ENCODE data around the gene LTA. TPM values are rescaled to one million over a fixed set of nuclear protein-coding genes. Genes with fewer than 3 reads are reported as not detected.

LTA gene
- total RNA-seq, 1 experiment from 2014 or later: not detected

DNA sequence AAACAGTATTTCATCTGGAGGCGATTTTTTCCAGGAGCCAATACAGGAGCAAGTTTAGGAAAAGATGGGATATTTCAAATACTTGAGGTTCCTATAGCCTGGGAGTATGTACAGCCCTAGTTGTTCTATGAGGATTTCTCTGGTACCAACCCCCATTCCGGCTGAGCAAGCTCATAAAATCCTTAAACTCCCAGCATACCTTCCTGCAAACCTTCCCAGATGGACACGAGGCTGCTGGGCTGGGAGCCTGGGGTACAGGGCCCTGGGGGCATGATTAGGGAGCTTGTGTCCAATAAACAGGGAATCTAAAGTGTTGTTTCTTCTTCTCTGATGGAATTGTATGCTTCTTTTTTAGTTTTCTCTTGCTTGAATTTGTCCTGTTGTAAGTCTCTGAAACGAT is 49.9 kb downstream of the LTA start:
- no peak overlapping the region for H2AFZ ChIP-seq (ENCODE audit: low read length)
- no peak overlapping the region for H4K8ac ChIP-seq (replicated peaks; ENCODE audit: insufficient read length, low read depth, low read length)
- no CpG with 5 or more reads among the region's 4 CpGs for whole genome bisulfite sequencing (ENCODE audit: extremely low coverage, insufficient read length, low lambda C conversion rate)
- H3K27ac ChIP-seq (ENCODE audit: insufficient read length, low read depth, low read length): no peak overlapping the region
- no peak overlapping the region for H2BK20ac ChIP-seq (ENCODE audit: low read depth, low read length, poor library complexity, severe bottlenecking)
- H3K36me3 Mint-ChIP-seq (ENCODE audit: insufficient read depth in 1 of 3, low read depth in 3 of 3): peaks cover 53 to 59% (median 59%) of the 10 kb centered on the region in 3 experiments
- peaks cover 4% of the 10 kb centered on the region for H3K79me1 ChIP-seq (ENCODE audit: insufficient read depth, low read depth, low read length, poor library complexity, severe bottlenecking)
- TF ChIP-seq, protein P1, sequence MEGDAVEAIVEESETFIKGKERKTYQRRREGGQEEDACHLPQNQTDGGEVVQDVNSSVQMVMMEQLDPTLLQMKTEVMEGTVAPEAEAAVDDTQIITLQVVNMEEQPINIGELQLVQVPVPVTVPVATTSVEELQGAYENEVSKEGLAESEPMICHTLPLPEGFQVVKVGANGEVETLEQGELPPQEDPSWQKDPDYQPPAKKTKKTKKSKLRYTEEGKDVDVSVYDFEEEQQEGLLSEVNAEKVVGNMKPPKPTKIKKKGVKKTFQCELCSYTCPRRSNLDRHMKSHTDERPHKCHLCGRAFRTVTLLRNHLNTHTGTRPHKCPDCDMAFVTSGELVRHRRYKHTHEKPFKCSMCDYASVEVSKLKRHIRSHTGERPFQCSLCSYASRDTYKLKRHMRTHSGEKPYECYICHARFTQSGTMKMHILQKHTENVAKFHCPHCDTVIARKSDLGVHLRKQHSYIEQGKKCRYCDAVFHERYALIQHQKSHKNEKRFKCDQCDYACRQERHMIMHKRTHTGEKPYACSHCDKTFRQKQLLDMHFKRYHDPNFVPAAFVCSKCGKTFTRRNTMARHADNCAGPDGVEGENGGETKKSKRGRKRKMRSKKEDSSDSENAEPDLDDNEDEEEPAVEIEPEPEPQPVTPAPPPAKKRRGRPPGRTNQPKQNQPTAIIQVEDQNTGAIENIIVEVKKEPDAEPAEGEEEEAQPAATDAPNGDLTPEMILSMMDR (conservative IDR thresholded peaks at IDR 0.05): no peak
- no peak for DNase-seq
- H3K27me3 ChIP-seq (ENCODE audit: insufficient read depth, low read length): no peaks in the 10 kb centered on the region
- H2BK12ac ChIP-seq (ENCODE audit: insufficient read length, low read depth, low read length): no peak overlapping the region
- H3K4me2 ChIP-seq (ENCODE audit: insufficient read depth, insufficient read length, low read length): peak overlapping the region; percentile 92
- H3K4me3 Mint-ChIP-seq: peak overlapping the region; percentile 93 to 98
- no peak overlapping the region for H4K5ac ChIP-seq (ENCODE audit: insufficient read length, low read depth, low read length)
- H3K23ac ChIP-seq (ENCODE audit: insufficient read length, low read depth, low read length): no peak overlapping the region
- H3T11ph ChIP-seq (ENCODE audit: low read length): no peak overlapping the region
- no peaks in the 10 kb centered on the region for H3K9me3 ChIP-seq (ENCODE audit: control insufficient read depth, low read depth, low read length)
- H2BK15ac ChIP-seq (ENCODE audit: low read depth, low read length): no peak overlapping the region
- H2AK5ac ChIP-seq (ENCODE audit: insufficient read length, low read length): no peak overlapping the region
- H3K27me3 Mint-ChIP-seq (ENCODE audit: low read depth): no peaks in the 10 kb centered on the region
- no peak overlapping the region for H3K4ac ChIP-seq (ENCODE audit: low read depth, low read length)
- peaks cover 3% of the 10 kb centered on the region; the same call in 1 of the 2 replicates for H3K4me1 ChIP-seq (ENCODE audit: insufficient read depth, low read length)
- H3K9me3 Mint-ChIP-seq: no peaks in the 10 kb centered on the region; a peak in 1 of 5 replicates
- H3K18ac ChIP-seq (ENCODE audit: insufficient read length, low read depth, low read length): no peak overlapping the region
- H2BK5ac ChIP-seq (ENCODE audit: insufficient read length, low read length): no peak overlapping the region
- H2BK120ac ChIP-seq (ENCODE audit: low read depth, low read length, poor library complexity, severe bottlenecking): no peak overlapping the region
- H3K23me2 ChIP-seq (ENCODE audit: insufficient read length, low read depth, low read length, poor library complexity, severe bottlenecking): peaks cover 8% of the 10 kb centered on the region
- no peaks in the 10 kb centered on the region for H4K20me1 ChIP-seq (ENCODE audit: control insufficient read depth, insufficient read depth, insufficient read length)
- H3K9ac ChIP-seq (ENCODE audit: extremely low read depth, insufficient read length, low read length): peak overlapping the region; percentile 91
- no peak overlapping the region for H3K14ac ChIP-seq (ENCODE audit: insufficient read depth, low read length)
- peak overlapping the region; percentile 32 to 99 (median 98); a peak in 6 of 7 replicates for H3K27ac Mint-ChIP-seq
- H4K91ac ChIP-seq (ENCODE audit: insufficient read length, low read depth, low read length): no peak overlapping the region
- H3K56ac ChIP-seq (ENCODE audit: insufficient read length, low read depth, low read length): no peak overlapping the region
- H3K4me1 Mint-ChIP-seq: peaks cover 14 to 16% of the 10 kb centered on the region in 2 experiments
- peaks cover 20% of the 10 kb centered on the region for H3K79me2 ChIP-seq (ENCODE audit: insufficient read depth, low read length)

Measured in H9 (cell line).